ENCODE data around the gene SLC26A11.

- TF ChIP-seq SUZ12 (IDR thresholded peaks at IDR 0.05; ENCODE audit: extremely low read depth, insufficient read depth, insufficient read length) (no peak), ZNF274 (IDR thresholded peaks at IDR 0.05; ENCODE audit: low read depth, low read length) (no peak)
These were observed 31.7 kb downstream of the SLC26A11 start for GRCh38 chr17:80251966-80252365.

All from NT2/D1 (cell line).